ENCODE measurements around the gene NIPA2.

DNA sequence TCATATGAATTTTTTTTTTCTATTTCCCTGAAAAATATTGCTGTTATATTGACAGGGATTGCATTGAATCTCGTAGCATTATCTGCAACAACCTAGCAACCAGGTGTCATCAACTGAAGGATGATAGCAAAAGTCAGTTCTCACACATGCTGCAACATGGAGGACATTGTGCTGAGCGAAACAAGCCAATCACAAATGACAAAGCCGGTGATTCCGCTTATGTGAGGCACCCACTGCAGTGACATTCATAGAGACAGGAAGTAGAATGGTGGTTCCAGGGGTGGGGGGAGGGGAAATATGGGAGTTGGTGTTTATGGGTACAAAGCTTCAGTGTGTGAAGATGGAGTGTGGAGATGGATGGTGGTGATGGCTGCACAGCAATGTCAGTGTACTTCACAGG, 44.4 kb upstream of the NIPA2 start:
- TF ChIP-seq, protein P1, sequence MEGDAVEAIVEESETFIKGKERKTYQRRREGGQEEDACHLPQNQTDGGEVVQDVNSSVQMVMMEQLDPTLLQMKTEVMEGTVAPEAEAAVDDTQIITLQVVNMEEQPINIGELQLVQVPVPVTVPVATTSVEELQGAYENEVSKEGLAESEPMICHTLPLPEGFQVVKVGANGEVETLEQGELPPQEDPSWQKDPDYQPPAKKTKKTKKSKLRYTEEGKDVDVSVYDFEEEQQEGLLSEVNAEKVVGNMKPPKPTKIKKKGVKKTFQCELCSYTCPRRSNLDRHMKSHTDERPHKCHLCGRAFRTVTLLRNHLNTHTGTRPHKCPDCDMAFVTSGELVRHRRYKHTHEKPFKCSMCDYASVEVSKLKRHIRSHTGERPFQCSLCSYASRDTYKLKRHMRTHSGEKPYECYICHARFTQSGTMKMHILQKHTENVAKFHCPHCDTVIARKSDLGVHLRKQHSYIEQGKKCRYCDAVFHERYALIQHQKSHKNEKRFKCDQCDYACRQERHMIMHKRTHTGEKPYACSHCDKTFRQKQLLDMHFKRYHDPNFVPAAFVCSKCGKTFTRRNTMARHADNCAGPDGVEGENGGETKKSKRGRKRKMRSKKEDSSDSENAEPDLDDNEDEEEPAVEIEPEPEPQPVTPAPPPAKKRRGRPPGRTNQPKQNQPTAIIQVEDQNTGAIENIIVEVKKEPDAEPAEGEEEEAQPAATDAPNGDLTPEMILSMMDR (IDR thresholded peaks at IDR 0.05; ENCODE audit: borderline replicate concordance, extremely low read depth, low read length, poor library complexity, severe bottlenecking) = no peak
- TF ChIP-seq EZH2 (IDR thresholded peaks at IDR 0.05; ENCODE audit: borderline replicate concordance, low read depth, low read length, severe bottlenecking) = no peak
